IPS-18c (cell line): ENCODE data around the gene C1QTNF1.

Experiments used
- H3K4me3 ChIP-seq: 2 replicates; pipeline ENCODE4 v1.7.0; 2013; ENCODE audit warnings: low read depth, mild to moderate bottlenecking, low read length, moderate library complexity; ENCODE audit not compliant: insufficient read depth
- H3K9me3 ChIP-seq: one replicate; pipeline ENCODE4 v1.6.1; 2013; ENCODE audit warnings: mild to moderate bottlenecking, low read length, moderate library complexity; ENCODE audit not compliant: control insufficient read depth, insufficient read depth

C1QTNF1 gene

DNA sequence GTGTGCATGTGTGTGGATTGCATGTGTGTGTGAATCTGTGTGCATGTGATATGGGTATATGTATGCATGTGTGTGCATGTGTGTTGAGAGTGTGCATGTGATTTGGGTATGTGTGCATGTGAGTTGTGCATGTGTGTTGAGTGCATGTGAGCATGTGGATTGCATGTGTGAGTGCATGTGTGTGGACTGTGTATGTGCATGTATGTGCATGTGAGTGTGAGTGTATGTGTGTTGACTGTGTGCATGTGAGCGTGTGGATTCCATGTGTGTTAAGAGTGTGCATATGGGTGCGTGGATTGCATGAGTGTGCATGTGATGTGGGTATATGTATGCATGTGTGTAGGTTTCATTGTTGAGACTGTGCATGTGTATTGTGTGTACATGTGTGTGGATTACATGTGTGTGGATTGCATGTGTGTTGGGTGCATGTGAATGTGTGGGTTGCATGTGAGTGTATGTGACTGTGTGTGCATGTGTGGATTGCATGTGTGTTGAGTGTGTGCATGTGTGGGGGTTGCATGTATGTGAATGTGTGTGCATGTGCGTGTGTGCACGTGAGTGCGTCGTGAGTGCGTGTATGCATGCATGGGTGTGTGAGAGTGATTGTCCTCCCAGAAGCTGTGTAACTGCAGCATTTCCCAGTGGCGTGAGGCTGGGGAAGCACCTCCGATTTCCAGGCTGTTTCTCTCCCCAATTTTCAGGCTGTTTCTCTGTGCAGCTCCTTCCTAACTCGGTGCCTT lies 19.4 kb downstream of the C1QTNF1 start:
- no peak overlapping the region for H3K4me3 ChIP-seq
- no peaks in the 10 kb centered on the region for H3K9me3 ChIP-seq

DNA sequence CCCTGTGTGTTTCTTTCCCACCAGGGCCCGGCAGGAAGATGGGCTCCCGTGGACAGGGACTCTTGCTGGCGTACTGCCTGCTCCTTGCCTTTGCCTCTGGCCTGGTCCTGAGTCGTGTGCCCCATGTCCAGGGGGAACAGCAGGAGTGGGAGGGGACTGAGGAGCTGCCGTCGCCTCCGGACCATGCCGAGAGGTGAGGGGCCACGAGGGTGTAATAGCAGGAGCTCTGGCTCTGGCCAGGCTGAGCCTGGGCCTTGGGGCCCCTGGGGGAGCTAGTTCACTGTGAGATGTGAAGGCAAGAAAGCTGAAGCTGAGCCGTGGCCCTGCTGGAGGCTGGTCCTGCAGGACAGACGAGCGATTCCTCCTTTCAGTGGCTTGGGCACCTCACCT lies 20.0 kb downstream of the C1QTNF1 start:
- no peak overlapping the region for H3K4me3 ChIP-seq
- H3K9me3 ChIP-seq, result no peaks in the 10 kb centered on the region

DNA sequence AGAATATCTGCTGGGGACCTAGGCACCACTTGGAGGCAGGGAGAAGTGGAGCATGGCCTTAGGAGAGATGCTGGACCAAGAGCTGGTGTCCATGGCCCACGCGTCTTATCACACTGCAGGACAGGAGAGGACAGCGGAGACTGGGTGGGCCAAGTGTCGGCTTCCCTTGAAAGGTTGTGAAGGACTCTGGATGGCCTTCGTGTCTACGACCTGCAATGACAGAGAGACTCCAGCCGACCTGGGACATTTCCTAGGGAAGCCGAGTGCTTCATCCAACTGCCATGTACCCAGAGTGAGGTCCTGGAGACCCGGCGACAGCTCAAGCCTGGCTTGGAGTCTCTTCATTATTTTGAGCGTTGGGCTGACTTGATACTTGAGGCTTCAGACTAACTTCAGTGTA lies 20.5 kb downstream of the C1QTNF1 start:
- Histone ChIP-seq H3K9me3 (no peaks in the 10 kb centered on the region), H3K4me3 (no peak overlapping the region)

DNA sequence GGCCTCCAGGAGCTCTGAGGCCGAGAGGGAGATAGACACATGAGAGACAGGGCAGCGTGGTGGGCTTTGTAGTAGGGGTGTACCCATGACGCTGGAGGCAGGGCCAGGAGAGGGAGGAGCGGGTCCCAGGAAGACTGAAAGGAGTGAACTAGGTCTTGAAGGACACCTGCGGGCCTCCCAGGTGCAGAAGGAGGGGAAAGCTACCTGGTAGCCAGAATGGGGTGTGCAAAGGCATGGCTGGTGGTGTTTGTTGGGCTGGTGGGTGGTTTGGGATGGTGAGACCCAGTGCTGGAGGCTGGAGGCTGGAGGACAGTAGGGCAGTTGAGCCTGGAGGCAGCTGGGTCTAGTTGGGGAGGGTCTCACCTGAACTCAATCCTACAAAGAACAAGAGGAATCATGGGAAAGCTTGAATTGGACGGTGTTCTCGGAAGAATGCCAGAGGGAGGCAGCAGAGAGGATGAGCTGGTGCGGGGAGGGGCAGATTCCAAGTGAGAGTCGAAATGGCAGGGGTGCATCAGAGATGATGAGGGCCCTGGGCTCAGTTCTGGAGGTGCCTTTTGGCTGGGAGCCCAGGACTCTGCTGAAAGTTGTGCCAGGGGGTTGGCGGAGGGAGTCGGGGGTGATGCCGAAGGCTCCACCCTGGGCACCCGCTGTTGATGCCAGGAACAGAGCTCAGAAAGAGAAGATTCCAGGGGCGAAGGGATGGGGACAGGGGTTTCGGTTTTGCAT lies 21.2 kb downstream of the C1QTNF1 start:
- Histone ChIP-seq H3K4me3 (no peak overlapping the region), H3K9me3 (no peaks in the 10 kb centered on the region)

DNA sequence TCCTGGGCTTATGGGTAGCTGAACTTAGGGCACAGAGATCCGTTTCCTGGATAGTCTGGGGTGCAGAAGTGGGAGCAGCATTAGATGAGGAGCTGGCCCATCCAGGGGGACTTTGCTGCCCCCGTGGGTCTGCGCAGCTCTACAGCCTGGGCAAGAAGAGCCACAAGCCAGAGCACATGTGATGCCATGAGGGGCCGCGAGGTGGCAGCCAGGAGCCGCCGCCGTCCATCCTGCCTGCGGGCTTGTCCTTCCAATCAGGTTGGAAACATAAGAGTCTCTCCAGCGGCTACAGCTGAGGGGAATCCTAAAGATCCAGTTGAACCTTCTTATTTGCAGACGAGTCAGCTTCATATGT lies 21.9 kb downstream of the C1QTNF1 start:
- Histone ChIP-seq H3K9me3 (no peaks in the 10 kb centered on the region), H3K4me3 (no peak overlapping the region)

DNA sequence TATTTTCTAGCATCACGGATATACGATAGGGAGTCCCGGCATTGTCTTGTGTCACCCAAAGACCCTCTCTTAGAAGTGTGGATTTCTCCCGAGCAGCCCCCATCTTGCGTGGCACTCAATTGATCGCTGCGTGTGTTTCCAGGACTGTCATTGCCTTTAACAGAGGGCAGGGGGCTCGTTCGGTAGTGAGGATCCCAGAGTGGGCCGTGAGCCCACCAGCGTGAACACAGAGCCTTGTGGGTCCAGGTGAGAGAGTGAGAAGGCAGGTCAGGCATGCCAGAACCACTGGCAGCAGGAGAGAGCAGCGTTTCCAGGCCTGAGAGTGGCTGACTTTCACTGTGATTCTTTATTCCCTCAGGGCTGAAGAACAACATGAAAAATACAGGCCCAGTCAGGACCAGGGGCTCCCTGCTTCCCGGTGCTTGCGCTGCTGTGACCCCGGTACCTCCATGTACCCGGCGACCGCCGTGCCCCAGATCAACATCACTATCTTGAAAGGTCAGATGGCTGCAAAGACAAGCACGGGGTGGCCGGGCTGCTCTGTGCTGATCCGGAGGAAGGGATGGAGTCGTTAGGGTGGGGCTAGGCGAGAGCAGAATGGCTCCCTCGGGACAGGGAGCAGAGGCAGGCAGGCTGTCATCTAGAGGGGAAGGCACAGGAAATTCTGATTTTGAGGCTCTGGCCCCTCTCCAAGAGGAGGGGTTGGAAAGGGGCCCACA lies 22.4 kb downstream of the C1QTNF1 start:
- H3K9me3 ChIP-seq, result no peaks in the 10 kb centered on the region

DNA sequence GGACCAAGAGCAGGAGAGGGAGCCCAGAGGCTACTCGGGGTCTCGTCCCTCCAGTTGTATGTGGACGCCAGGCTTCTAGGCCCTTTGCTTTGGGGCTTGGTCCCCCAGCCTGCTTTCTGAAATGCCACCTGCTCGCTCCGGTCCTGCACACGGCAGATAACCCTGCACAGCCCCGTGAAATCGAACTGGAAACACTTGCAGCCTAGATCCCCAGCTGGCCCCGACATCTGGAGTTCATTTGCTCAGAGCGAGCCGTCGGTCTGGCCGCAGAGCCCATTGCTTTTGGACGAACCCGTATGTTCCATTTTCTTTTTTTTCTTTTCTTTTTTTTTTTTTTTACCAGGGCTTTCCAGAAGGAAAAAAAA lies 22.9 kb downstream of the C1QTNF1 start:
- H3K9me3 ChIP-seq, result no peaks in the 10 kb centered on the region
- no peak overlapping the region for H3K4me3 ChIP-seq

More for the DNA sequence above, 22.4 kb downstream of the C1QTNF1 start:
- no peak overlapping the region for H3K4me3 ChIP-seq

DNA sequence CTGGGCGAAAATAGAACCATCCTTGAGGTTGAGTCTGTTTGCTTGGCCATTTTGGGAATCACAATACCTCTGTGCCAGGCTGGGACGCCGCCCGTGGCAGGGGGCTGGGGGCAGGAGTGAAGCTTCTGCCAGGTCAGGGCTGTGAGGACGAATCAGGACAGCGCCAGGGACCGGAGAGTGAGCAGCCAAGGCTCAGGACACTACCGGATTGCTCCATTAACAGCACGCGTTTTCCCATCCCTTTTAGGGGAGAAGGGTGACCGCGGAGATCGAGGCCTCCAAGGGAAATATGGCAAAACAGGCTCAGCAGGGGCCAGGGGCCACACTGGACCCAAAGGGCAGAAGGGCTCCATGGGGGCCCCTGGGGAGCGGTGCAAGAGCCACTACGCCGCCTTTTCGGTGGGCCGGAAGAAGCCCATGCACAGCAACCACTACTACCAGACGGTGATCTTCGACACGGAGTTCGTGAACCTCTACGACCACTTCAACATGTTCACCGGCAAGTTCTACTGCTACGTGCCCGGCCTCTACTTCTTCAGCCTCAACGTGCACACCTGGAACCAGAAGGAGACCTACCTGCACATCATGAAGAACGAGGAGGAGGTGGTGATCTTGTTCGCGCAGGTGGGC lies 23.4 kb downstream of the C1QTNF1 start:
- Histone ChIP-seq H3K9me3 (no peaks in the 10 kb centered on the region), H3K4me3 (no peak overlapping the region)

DNA sequence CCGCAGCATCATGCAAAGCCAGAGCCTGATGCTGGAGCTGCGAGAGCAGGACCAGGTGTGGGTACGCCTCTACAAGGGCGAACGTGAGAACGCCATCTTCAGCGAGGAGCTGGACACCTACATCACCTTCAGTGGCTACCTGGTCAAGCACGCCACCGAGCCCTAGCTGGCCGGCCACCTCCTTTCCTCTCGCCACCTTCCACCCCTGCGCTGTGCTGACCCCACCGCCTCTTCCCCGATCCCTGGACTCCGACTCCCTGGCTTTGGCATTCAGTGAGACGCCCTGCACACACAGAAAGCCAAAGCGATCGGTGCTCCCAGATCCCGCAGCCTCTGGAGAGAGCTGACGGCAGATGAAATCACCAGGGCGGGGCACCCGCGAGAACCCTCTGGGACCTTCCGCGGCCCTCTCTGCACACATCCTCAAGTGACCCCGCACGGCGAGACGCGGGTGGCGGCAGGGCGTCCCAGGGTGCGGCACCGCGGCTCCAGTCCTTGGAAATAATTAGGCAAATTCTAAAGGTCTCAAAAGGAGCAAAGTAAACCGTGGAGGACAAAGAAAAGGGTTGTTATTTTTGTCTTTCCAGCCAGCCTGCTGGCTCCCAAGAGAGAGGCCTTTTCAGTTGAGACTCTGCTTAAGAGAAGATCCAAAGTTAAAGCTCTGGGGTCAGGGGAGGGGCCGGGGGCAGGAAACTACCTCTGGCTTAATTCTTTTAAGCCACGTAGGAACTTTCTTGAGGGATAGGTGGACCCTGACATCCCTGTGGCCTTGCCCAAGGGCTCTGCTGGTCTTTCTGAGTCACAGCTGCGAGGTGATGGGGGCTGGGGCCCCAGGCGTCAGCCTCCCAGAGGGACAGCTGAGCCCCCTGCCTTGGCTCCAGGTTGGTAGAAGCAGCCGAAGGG lies 24.2 kb downstream of the C1QTNF1 start:
- H3K4me3 ChIP-seq, result no peak overlapping the region

DNA sequence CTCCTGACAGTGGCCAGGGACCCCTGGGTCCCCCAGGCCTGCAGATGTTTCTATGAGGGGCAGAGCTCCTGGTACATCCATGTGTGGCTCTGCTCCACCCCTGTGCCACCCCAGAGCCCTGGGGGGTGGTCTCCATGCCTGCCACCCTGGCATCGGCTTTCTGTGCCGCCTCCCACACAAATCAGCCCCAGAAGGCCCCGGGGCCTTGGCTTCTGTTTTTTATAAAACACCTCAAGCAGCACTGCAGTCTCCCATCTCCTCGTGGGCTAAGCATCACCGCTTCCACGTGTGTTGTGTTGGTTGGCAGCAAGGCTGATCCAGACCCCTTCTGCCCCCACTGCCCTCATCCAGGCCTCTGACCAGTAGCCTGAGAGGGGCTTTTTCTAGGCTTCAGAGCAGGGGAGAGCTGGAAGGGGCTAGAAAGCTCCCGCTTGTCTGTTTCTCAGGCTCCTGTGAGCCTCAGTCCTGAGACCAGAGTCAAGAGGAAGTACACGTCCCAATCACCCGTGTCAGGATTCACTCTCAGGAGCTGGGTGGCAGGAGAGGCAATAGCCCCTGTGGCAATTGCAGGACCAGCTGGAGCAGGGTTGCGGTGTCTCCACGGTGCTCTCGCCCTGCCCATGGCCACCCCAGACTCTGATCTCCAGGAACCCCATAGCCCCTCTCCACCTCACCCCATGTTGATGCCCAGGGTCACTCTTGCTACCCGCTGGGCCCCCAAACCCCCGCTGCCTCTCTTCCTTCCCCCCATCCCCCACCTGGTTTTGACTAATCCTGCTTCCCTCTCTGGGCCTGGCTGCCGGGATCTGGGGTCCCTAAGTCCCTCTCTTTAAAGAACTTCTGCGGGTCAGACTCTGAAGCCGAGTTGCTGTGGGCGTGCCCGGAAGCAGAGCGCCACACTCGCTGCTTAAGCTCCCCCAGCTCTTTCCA lies 25.1 kb downstream of the C1QTNF1 start:
- Histone ChIP-seq H3K9me3 (no peaks in the 10 kb centered on the region), H3K4me3 (no peak overlapping the region)

More for the DNA sequence above, 24.2 kb downstream of the C1QTNF1 start:
- H3K9me3 ChIP-seq, result no peaks in the 10 kb centered on the region

DNA sequence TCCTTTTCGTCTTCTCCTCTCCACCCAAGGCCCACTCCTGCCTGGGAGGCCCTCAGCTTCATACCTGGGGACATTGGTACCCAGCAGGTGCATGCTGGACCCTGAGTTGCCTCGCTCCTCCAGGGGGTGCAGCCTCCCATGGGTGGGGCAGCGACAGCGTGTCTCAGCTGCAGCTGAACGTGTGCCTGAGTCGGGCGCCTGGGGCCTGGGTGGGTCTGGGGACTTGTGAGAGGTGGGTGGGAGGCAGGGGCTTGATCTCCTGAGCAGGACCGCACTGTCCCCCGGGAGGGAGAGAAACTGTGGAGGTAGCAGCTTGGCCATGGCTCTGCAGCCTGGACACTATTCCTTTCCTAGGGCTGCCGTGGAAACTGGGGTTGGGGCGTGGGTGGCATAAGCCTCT lies 25.9 kb downstream of the C1QTNF1 start:
- Histone ChIP-seq H3K9me3 (no peaks in the 10 kb centered on the region), H3K4me3 (no peak overlapping the region)

DNA sequence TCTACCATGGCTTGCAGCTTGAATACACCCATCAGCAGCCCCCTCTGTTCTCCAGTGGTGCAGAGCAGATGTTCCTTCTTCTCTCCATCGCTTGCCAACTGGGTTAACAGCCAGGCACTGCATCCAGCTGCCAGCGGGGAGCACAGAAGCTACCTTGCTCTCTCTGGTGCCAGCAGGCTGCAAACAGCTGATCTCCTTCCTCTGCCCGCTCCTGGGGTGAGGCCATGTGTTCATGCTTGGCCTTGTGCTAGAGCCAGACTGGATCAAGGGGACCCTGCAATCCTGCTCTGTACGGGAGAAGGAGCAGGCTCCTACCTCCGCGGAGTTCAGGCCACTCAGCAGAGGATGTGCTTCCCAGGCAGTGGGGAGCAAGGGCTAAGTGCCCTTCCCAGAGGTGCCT lies 26.6 kb downstream of the C1QTNF1 start:
- H3K9me3 ChIP-seq, result no peaks in the 10 kb centered on the region

DNA sequence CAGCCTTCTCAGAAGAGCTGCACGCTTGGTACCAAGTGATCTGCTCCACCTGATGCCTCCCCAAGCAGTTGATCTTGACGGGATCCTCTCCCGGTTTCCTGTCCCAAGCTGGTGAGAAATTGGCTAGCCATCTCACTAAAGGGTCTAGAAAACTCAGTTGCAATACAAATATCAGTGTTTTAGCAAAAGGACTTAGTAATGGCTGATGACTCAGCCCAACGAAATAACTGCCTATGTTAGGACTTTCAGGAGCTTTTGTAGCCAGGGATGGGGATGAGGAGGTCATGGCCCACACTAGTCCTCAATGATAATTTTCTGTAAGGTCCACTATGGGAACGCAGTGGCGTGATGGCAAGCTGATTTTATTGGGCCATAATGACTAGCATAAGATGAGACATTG lies 27.3 kb downstream of the C1QTNF1 start:
- Histone ChIP-seq H3K4me3 (no peak overlapping the region), H3K9me3 (no peaks in the 10 kb centered on the region)

More for the DNA sequence above, 26.6 kb downstream of the C1QTNF1 start:
- no peak overlapping the region for H3K4me3 ChIP-seq

DNA sequence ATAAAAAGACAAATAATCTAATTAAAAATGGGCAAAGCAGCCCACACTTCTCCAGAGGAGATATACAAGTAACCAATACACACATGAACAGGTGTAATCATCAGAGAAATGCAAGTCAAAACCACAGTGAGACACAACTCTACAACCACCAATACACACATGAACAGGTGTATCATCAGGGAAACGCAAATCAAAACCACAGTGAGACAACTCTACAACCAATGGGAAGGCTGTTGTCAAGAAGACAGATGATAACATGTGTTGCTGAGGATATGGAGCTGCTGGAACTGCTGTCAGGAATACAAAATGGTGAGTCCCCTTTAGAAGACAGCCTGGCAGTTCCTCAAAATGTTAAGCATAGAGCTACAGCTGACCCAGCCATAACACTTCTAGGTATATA lies 28.2 kb downstream of the C1QTNF1 start:
- Histone ChIP-seq H3K4me3 (no peak overlapping the region), H3K9me3 (no peaks in the 10 kb centered on the region)

DNA sequence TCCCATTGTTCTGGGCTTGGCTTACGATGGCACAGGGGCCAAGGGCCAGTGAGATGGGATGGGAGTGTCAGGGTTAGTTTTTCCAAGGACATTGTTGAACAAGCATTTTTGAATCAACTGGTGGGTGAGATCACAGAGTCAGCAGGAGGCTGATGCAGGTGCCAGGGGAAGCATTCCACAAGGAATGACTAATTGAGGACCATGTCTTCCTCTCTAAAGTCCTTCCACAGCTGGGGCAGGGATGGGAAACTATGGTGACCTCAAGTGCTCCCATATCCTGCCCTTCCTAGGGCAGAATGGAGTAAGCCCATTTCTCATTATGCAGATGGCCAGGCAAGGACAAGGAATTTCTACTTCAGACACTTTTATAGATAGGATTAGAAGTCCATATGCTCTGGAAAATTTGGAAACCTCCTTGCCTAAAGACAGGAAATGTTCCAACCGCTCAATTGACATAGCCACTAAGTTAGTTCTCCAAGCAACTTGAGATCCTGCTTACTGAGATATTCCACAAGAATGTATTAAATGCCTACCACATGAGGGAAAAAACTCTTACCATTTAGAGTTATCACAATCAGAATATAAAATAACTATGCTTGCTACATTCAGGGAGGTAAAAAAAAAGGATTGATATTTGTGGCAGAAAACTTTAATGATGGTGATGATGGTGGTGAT lies 29.4 kb downstream of the C1QTNF1 start:
- H3K9me3 ChIP-seq, result no peaks in the 10 kb centered on the region
- H3K4me3 ChIP-seq, result no peak overlapping the region
